Measurements from ENCODE around the gene GARIN5A. TPM values are rescaled to one million over a fixed set of nuclear protein-coding genes. Genes with fewer than 3 reads are reported as not detected.

GARIN5A gene
- total and polyA plus RNA-seq, 2 of the 8 experiments (the other 6 are each of a cell fraction or from before 2014, with no cell fraction given), result 9.1 to 18.5 TPM

GRCh38 chr19:50511069-50511822, 34.6 kb upstream of the GARIN5A start, which contains the start of gene JOSD2:
TSS of gene JOSD2 (minus strand) at chr19:50511191. CDS start at chr19:50510431, 760 bp downstream.
- Histone ChIP-seq H4K8ac (ENCODE audit: extremely low read depth, insufficient read depth, low read length) (peak within 1 kb of the TSS; percentile 75), H2BK12ac (ENCODE audit: low read depth, low read length) (no peak within 1 kb of the TSS), H3K27me3 (replicated peaks in 1 of 4; ENCODE audit: control insufficient read depth in 3 of 4, extremely low read depth in 1 of 4, insufficient read depth in 3 of 4, low read length in 3 of 4) (peaks cover 0 to 26% (median 15%) of the 10 kb centered on the region in 4 experiments; a peak in 6 of 7 replicates), H3K56ac (replicated peaks; ENCODE audit: insufficient read length, low read depth, low read length) (no peak within 1 kb of the TSS), H3K27ac (ENCODE audit: low read depth, low read length) (peak within 1 kb of the TSS; percentile 32; the same call in 1 of the 2 replicates), H3K36me3 (ENCODE audit: control insufficient read depth in 2 of 4, insufficient read depth in 4 of 4, low read length in 3 of 4) (no peaks in the 10 kb centered on the region), H3K23ac (ENCODE audit: insufficient read length) (no peak within 1 kb of the TSS), H4K91ac (replicated peaks; ENCODE audit: insufficient read length, low read length) (no peak within 1 kb of the TSS), H3K9ac (replicated peaks in 1 of 4; ENCODE audit: extremely low read depth in 1 of 4, low read depth in 3 of 4, low read length in 3 of 4) (peak within 1 kb of the TSS in 3 of 4 experiments; percentile 35 to 48 (median 45); a peak in 4 of 7 replicates), H3K4me2 (ENCODE audit: insufficient read depth in 1 of 2, low read depth in 2 of 2, low read length in 2 of 2) (peak within 1 kb of the TSS; percentile 57 to 66), H4K20me1 (replicated peaks in 1 of 2; ENCODE audit: control insufficient read depth in 1 of 2, insufficient read depth in 2 of 2, low read length in 2 of 2) (peaks cover 1 to 3% of the 10 kb centered on the region in 2 experiments), H3K14ac (ENCODE audit: insufficient read length) (no peak within 1 kb of the TSS), H3K9me3 (ENCODE audit: insufficient read depth in 2 of 2, low read depth in 1 of 2, low read length in 1 of 2) (no peaks in the 10 kb centered on the region), H3K4me1 (replicated peaks in 1 of 4; ENCODE audit: control insufficient read depth in 3 of 4, insufficient read depth in 4 of 4, low read length in 3 of 4) (peaks cover 0 to 6% (median 4%) of the 10 kb centered on the region in 4 experiments; a peak in 4 of 7 replicates), H2BK20ac (ENCODE audit: low read length) (no peak within 1 kb of the TSS), H3K4me3 (ENCODE audit: extremely low read depth in 1 of 4, insufficient read depth in 2 of 4, low read depth in 3 of 4, low read length in 4 of 4) (peak within 1 kb of the TSS; percentile 42 to 62 (median 56)), H2AK5ac (ENCODE audit: low read depth, low read length) (no peak within 1 kb of the TSS), H2AFZ (ENCODE audit: low read length) (no peak within 1 kb of the TSS), H3K23me2 (ENCODE audit: low read depth, low read length) (no peaks in the 10 kb centered on the region; the same call in 1 of the 2 replicates), H2BK120ac (replicated peaks; ENCODE audit: low read depth, low read length) (no peak within 1 kb of the TSS), H3K4ac (replicated peaks; ENCODE audit: insufficient read length, low read depth, low read length) (no peak within 1 kb of the TSS), H3K18ac (ENCODE audit: extremely low read depth, low read length) (peak within 1 kb of the TSS; percentile 36; the same call in 1 of the 2 replicates), H2BK5ac (ENCODE audit: low read depth, low read length) (no peak within 1 kb of the TSS), H3K79me2 (ENCODE audit: control insufficient read depth in 1 of 2, insufficient read depth in 2 of 2, low read length in 2 of 2) (no peaks in the 10 kb centered on the region), H2BK15ac (ENCODE audit: low read length) (no peak within 1 kb of the TSS), H4K5ac (ENCODE audit: insufficient read length, low read depth, low read length) (no peak within 1 kb of the TSS), H3K79me1 (ENCODE audit: low read depth, low read length) (no peaks in the 10 kb centered on the region)
- CTCF ChIA-PET (ENCODE audit: partially characterized antibody), result interaction anchor here (1.0 to 19.3 kb wide), 5 partner anchors 11 to 44 kb away, joined by 4 to 206 read pairs (median 13); no protein-coding TSS in a partner anchor
- POLR2A ChIA-PET (ENCODE audit: partially characterized antibody), result interaction anchor here (0.6 to 1.7 kb wide), 10 partner anchors 11 to 294 kb away, joined by 3 to 9 read pairs (median 4); no protein-coding TSS in a partner anchor
- DNase-seq (ENCODE audit: low read depth in 1 of 2, low spot score in 2 of 2) (peak; percentile 91 to 94), FAIRE-seq (peak; percentile 83)
- 4% methylated on average over 68 of the region's 69 CpGs; no CpG with 5 or more reads in 1 of the 2 experiments for WGBS, 2 experiments (ENCODE audit: extremely low coverage in 1 of 2, insufficient coverage in 1 of 2, insufficient read length in 1 of 2, insufficient replicate concordance in 2 of 2, low coverage in 1 of 2, low lambda C conversion rate in 2 of 2, missing lambda C conversion rate in 1 of 2)
- no peak for TF ChIP-seq CBX8 (IDR thresholded peaks at IDR 0.05; ENCODE audit: borderline replicate concordance, low read depth, low read length)
- TF ChIP-seq CTCF (IDR thresholded peaks at IDR 0.05; ENCODE audit: control extremely low read depth in 1 of 3, insufficient read depth in 1 of 3, low read depth in 1 of 3, low read length in 3 of 3), result no peak; a peak in 1 of 4 replicates
- TF ChIP-seq BCL11A (IDR thresholded peaks at IDR 0.05; ENCODE audit: low read depth in 2 of 2, low read length in 2 of 2), result no peak
- peak; percentile 80; the same call in 1 of the 2 replicates for TF ChIP-seq JUND (IDR thresholded peaks at IDR 0.05; ENCODE audit: low read length)
- no peak for TF ChIP-seq CBX5 (IDR thresholded peaks at IDR 0.05; ENCODE audit: low read depth, low read length)
- no peak for TF ChIP-seq ATF3 (IDR thresholded peaks at IDR 0.05; ENCODE audit: insufficient read depth, low read depth, low read length)
- no peak for TF ChIP-seq POLR2AphosphoS5 (IDR thresholded peaks at IDR 0.05; ENCODE audit: low read depth, low read length)
- no peak for TF ChIP-seq SIRT6 (IDR thresholded peaks at IDR 0.05; ENCODE audit: low read length)
